Liver (tissue), 9 donors: ENCODE data around the gene PAX9. TPM values are rescaled to one million over a fixed set of nuclear protein-coding genes. Genes with fewer than 3 reads are reported as not detected.

Source experiments
- DNase-seq: peaks from one replicate; pipeline ENCODE4 v3.0.0-alpha.2; 2017; ENCODE audit warnings: low spot score
- H3K27ac ChIP-seq, 2 donors: one replicate each; pipeline ENCODE4 v1.7.0; 2013; ENCODE audit warnings: inconsistent platforms in 2 of 2, low read length in 2 of 2, control low read depth in 1 of 2, low read depth in 1 of 2, mild to moderate bottlenecking in 1 of 2
- H3K27me3 ChIP-seq, 4 donors: one replicate each; pipeline versions ENCODE4 v1.6.1 to v1.7.0; 2013; ENCODE audit warnings: low read length in 3 of 4, inconsistent platforms in 1 of 4, mild to moderate bottlenecking in 1 of 4, moderate library complexity in 1 of 4; ENCODE audit not compliant: control insufficient read depth in 4 of 4, insufficient read depth in 4 of 4
- H3K36me3 ChIP-seq, 4 donors: one replicate each; pipeline versions ENCODE4 v1.6.1 to v1.7.0; 2013; ENCODE audit warnings: low read length in 3 of 4, mild to moderate bottlenecking in 3 of 4, low read depth in 1 of 4, moderate library complexity in 1 of 4; ENCODE audit not compliant: control insufficient read depth in 4 of 4, insufficient read depth in 3 of 4
- H3K4me1 ChIP-seq, 4 donors: one replicate each; pipeline versions ENCODE4 v1.6.1 to v1.7.0; 2013; ENCODE audit warnings: low read length in 3 of 4, mild to moderate bottlenecking in 3 of 4, moderate library complexity in 1 of 4; ENCODE audit not compliant: control insufficient read depth in 4 of 4, insufficient read depth in 4 of 4
- H3K4me3 ChIP-seq, 3 donors: one replicate each; pipeline versions ENCODE4 v1.6.1 to v1.7.0; 2013; ENCODE audit warnings: low read length in 3 of 3, control low read depth in 1 of 3, low read depth in 1 of 3, mild to moderate bottlenecking in 1 of 3
- H3K9ac ChIP-seq, 2 donors: one replicate each; pipeline ENCODE4 v1.7.0; 2013; ENCODE audit warnings: low read length in 2 of 2, mild to moderate bottlenecking in 2 of 2, moderate library complexity in 2 of 2, control low read depth in 1 of 2, low read depth in 1 of 2
- H3K9me3 ChIP-seq, 4 donors: one replicate each; pipeline versions ENCODE4 v1.6.1 to v1.7.0; 2013; ENCODE audit warnings: low read length in 3 of 4; ENCODE audit not compliant: control insufficient read depth in 4 of 4
- ATF3 ChIP-seq: IDR thresholded peaks from 2 replicates; pipeline ENCODE4 v1.6.1; 2016; ENCODE audit warnings: antibody characterized with exemption
- EGR1 ChIP-seq, 2 donors: IDR thresholded peaks; 2 replicates each; pipeline ENCODE4 v1.6.1; 2016 to 2018; ENCODE audit warnings: antibody characterized with exemption in 2 of 2, low read depth in 2 of 2
- FOXA2 ChIP-seq: IDR thresholded peaks from 2 replicates; pipeline ENCODE4 v1.6.1; 2016; ENCODE audit warnings: antibody characterized with exemption
- GABPA ChIP-seq, 2 donors: IDR thresholded peaks in 1 of 2; conservative IDR thresholded peaks in 1 of 2; 2 replicates each; pipeline ENCODE4 v1.6.1; 2016; ENCODE audit warnings: antibody characterized with exemption in 2 of 2, mild to moderate bottlenecking in 1 of 2, moderate library complexity in 1 of 2
- HNF4G ChIP-seq: IDR thresholded peaks from 2 replicates; pipeline ENCODE4 v1.6.1; 2016; ENCODE audit warnings: antibody characterized with exemption
- JUND ChIP-seq, 2 donors: IDR thresholded peaks; 2 replicates each; pipeline ENCODE4 v1.6.1; 2016; ENCODE audit warnings: antibody characterized with exemption in 2 of 2
- MAX ChIP-seq: IDR thresholded peaks from 2 replicates; pipeline ENCODE4 v1.6.1; 2016; ENCODE audit warnings: antibody characterized with exemption
- NR2F2 ChIP-seq: IDR thresholded peaks from 2 replicates; pipeline ENCODE4 v1.6.1; 2016; ENCODE audit warnings: antibody characterized with exemption
- RXRA ChIP-seq, 2 donors: IDR thresholded peaks; 2 replicates each; pipeline ENCODE4 v1.6.1; 2017 to 2018; ENCODE audit warnings: antibody characterized with exemption in 2 of 2, mild to moderate bottlenecking in 1 of 2
- SP1 ChIP-seq: IDR thresholded peaks from 2 replicates; pipeline ENCODE4 v1.6.1; 2018; ENCODE audit warnings: antibody characterized with exemption, mild to moderate bottlenecking
- TAF1 ChIP-seq: conservative IDR thresholded peaks from 2 replicates; pipeline ENCODE4 v1.6.1; 2016; ENCODE audit warnings: antibody characterized with exemption, mild to moderate bottlenecking
- YY1 ChIP-seq: IDR thresholded peaks from 2 replicates; pipeline ENCODE4 v1.6.1; 2016; ENCODE audit warnings: antibody characterized with exemption, mild to moderate bottlenecking
- ZBTB33 ChIP-seq: IDR thresholded peaks from 2 replicates; pipeline ENCODE4 v1.6.1; 2016; ENCODE audit warnings: antibody characterized with exemption
- WGBS: extraction: QIAGEN DNeasy Blood & Tissue Kit; methylation state at CpG from one replicate; pipeline ENCODE4 v1.1.7; 2013; 5-methylcytosine and 5-hydroxymethylcytosine counted together
- polyA plus RNA-seq, 2 donors: library from polyadenylated mRNA; stranded (reverse) in 1 of 2; unstranded in 1 of 2; fragments of 200-250 nt in 1 of 2; fragments of >200 nt in 1 of 2; fragmentation: Nextera tagmentation in 1 of 2; extraction: Ambion mirVana in 1 of 2; gene quantifications; one replicate each; pipeline versions ENCODE4 v1.2.1 to v1.2.3, GENCODE V29; 2013 to 2015
- total RNA-seq, 2 donors: library from RNA; depleted of rRNA; stranded (reverse); fragments of >200 nt; gene quantifications; one replicate each; pipeline ENCODE4 v1.2.3, GENCODE V29; 2014
- TF ChIP-seq, protein P1 (sequence below): IDR thresholded peaks from 2 replicates; pipeline ENCODE4 v1.6.1; 2016; ENCODE audit warnings: antibody characterized with exemption, mild to moderate bottlenecking
- TF ChIP-seq, protein P2 (sequence below): fragments of 150-350 bp; IDR thresholded peaks from 2 replicates; pipeline ENCODE4 v1.5.1; 2017; ENCODE audit warnings: improper control_type of control experiment, low read depth, low read length; ENCODE audit not compliant: missing input control
- donor health status: healthy.
- donor health status: healthy.
- donor health status: healthy.
- donor health status: healthy.
- donor health status: healthy.

PAX9 gene
- total and polyA plus RNA-seq, 4 donors = 0.03 TPM; not detected in 3

DNA sequence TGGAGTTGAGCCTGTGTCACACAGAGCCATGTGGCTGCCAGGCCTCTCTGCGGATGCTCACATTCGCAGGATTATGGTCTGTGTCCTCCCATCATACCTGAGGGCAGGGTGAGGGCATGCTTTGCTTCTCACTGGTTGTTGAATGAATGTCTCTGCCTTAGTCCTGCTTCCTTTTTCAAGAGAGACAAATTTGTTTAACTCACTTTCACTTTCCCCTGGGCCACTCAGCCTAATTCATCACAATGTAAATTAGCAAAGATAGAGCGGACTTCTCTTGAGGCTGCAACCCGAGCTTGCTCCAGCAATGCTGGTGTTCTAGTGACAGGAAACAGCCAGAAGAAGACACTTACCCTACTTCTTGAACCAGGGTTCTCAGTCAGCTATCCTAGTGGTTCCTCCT, 35.5 kb upstream of the PAX9 start:
- 86% methylated on average over 4 of the region's 4 CpGs for WGBS
- DNase-seq = no peak
- TF ChIP-seq MAX (no peak), ZBTB33 (no peak), ATF3 (no peak), TAF1 (no peak), RXRA (IDR thresholded peaks at IDR 0.05) (no peak), HNF4G (no peak), JUND (IDR thresholded peaks at IDR 0.05) (no peak), YY1 (no peak), SP1 (no peak), GABPA (IDR thresholded peaks at IDR 0.05 in 1 of 2, conservative IDR thresholded peaks at IDR 0.05 in 1 of 2) (no peak), EGR1 (IDR thresholded peaks at IDR 0.05; ENCODE audit: low read depth in 2 of 2) (no peak), FOXA2 (no peak), NR2F2 (no peak)
- TF ChIP-seq, protein P1, sequence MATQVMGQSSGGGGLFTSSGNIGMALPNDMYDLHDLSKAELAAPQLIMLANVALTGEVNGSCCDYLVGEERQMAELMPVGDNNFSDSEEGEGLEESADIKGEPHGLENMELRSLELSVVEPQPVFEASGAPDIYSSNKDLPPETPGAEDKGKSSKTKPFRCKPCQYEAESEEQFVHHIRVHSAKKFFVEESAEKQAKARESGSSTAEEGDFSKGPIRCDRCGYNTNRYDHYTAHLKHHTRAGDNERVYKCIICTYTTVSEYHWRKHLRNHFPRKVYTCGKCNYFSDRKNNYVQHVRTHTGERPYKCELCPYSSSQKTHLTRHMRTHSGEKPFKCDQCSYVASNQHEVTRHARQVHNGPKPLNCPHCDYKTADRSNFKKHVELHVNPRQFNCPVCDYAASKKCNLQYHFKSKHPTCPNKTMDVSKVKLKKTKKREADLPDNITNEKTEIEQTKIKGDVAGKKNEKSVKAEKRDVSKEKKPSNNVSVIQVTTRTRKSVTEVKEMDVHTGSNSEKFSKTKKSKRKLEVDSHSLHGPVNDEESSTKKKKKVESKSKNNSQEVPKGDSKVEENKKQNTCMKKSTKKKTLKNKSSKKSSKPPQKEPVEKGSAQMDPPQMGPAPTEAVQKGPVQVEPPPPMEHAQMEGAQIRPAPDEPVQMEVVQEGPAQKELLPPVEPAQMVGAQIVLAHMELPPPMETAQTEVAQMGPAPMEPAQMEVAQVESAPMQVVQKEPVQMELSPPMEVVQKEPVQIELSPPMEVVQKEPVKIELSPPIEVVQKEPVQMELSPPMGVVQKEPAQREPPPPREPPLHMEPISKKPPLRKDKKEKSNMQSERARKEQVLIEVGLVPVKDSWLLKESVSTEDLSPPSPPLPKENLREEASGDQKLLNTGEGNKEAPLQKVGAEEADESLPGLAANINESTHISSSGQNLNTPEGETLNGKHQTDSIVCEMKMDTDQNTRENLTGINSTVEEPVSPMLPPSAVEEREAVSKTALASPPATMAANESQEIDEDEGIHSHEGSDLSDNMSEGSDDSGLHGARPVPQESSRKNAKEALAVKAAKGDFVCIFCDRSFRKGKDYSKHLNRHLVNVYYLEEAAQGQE = no peak
- TF ChIP-seq, protein P2, sequence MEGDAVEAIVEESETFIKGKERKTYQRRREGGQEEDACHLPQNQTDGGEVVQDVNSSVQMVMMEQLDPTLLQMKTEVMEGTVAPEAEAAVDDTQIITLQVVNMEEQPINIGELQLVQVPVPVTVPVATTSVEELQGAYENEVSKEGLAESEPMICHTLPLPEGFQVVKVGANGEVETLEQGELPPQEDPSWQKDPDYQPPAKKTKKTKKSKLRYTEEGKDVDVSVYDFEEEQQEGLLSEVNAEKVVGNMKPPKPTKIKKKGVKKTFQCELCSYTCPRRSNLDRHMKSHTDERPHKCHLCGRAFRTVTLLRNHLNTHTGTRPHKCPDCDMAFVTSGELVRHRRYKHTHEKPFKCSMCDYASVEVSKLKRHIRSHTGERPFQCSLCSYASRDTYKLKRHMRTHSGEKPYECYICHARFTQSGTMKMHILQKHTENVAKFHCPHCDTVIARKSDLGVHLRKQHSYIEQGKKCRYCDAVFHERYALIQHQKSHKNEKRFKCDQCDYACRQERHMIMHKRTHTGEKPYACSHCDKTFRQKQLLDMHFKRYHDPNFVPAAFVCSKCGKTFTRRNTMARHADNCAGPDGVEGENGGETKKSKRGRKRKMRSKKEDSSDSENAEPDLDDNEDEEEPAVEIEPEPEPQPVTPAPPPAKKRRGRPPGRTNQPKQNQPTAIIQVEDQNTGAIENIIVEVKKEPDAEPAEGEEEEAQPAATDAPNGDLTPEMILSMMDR = no peak

DNA sequence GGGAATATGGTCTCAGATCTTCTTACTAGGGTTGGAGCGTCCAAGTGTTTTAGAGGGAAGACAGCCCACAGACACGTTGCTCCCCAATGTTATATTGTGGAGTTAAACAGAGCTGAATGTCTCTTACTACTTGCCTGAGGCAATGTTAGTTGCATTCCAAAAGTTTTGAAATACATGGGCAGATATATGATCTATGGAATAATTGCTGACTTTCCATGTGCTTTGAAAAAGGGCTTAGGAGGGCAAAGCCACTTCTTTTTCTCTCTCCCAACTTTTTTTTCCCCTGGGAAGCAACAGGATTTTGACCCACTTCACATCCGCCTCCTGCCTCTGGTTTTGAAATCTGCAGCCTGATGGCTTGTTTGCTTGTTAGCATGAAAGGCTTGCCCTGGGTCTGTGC, 33.7 kb upstream of the PAX9 start:
- Histone ChIP-seq H3K9me3 (peaks cover 0 to 2% (median 0%) of the 10 kb centered on the region in 4 donors), H3K4me3 (no peak overlapping the region), H3K27me3 (peaks cover 0 to 3% (median 0%) of the 10 kb centered on the region in 4 donors), H3K9ac (no peak overlapping the region), H3K27ac (no peak overlapping the region), H3K4me1 (no peaks in the 10 kb centered on the region), H3K36me3 (no peaks in the 10 kb centered on the region)
- 61% methylated on average over 3 of the region's 3 CpGs for WGBS
- no peak for TF ChIP-seq RXRA (IDR thresholded peaks at IDR 0.05)
- no peak for TF ChIP-seq NR2F2
- no peak for TF ChIP-seq ZBTB33
- DNase-seq = no peak

More for the DNA sequence above, 35.5 kb upstream of the PAX9 start:
- no peak overlapping the region for H3K27ac ChIP-seq
- H3K36me3 ChIP-seq = no peaks in the 10 kb centered on the region
- no peak overlapping the region for H3K4me3 ChIP-seq
- peaks cover 0 to 2% (median 0%) of the 10 kb centered on the region in 4 donors for H3K9me3 ChIP-seq
- H3K4me1 ChIP-seq = no peaks in the 10 kb centered on the region
- H3K27me3 ChIP-seq = peaks cover 0 to 3% (median 0%) of the 10 kb centered on the region in 4 donors
- no peak overlapping the region for H3K9ac ChIP-seq
